Bronchial epithelial cell (primary cell): Measurements from ENCODE around the gene KIAA1958. TPM values are rescaled to one million over a fixed set of nuclear protein-coding genes. Genes with fewer than 3 reads are reported as not detected.

Source experiments
- DNase-seq: peaks from one replicate; pipeline ENCODE4 v3.0.0-alpha.2; 2010; ENCODE audit warnings: low read depth
- FAIRE-seq: peaks from 2 replicates; lab custom pipeline; 2011; peaks lifted over from hg19 to GRCh38; lab: Jason Lieb, UNC
- H3K27me3 ChIP-seq: 2 replicates; pipeline ENCODE4 v1.5.1; 2011; ENCODE audit warnings: low read length; ENCODE audit not compliant: control insufficient read depth, insufficient read depth
- H3K36me3 ChIP-seq: 2 replicates; pipeline ENCODE4 v1.5.1; 2011; ENCODE audit warnings: low read length; ENCODE audit not compliant: control insufficient read depth, insufficient read depth
- H3K4me3 ChIP-seq: 2 replicates; pipeline ENCODE4 v1.5.1; 2011; ENCODE audit warnings: mild to moderate bottlenecking, low read depth, low read length, control low read depth
- CTCF ChIP-seq: IDR thresholded peaks from 2 replicates; pipeline ENCODE4 v1.5.1; 2011; ENCODE audit warnings: mild to moderate bottlenecking, moderate library complexity, low read length, control low read depth, inconsistent platforms; ENCODE audit not compliant: insufficient read depth, severe bottlenecking
- total RNA-seq: library from RNA; depleted of rRNA; stranded (reverse); fragments of >200 nt; gene quantifications from 2 replicates; pipeline ENCODE4 v1.2.1, GENCODE V29; 2014

KIAA1958 gene
- total RNA-seq, 1 donor from 2014 or later: 1.8 TPM

DNA sequence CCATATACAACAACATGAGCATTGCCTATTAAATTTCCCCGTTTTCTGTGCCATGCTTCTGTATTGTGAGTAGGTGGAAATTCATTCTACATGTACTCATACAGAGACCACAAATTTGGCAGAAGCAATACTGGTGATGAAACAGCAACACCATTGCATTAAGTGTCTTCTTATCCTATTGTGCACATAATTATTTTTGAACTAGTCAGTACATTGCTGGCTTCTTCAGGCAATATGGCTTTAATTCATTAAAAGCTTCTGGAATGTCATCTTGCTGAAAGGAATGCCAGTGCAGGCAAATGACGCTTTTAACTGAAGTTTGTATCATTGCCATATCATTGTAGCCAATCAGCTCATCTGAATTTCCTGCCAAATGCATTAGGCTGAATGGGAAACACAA lies 82.6 kb downstream of the KIAA1958 start:
- Histone ChIP-seq H3K27me3 (no peaks in the 10 kb centered on the region), H3K36me3 (no peaks in the 10 kb centered on the region), H3K4me3 (no peak overlapping the region)
- DNase-seq: peak; percentile 20
- TF ChIP-seq CTCF: no peak
- FAIRE-seq: no peak

- no peak for TF ChIP-seq CTCF
- no peak for DNase-seq
- H3K27me3 ChIP-seq: no peaks in the 10 kb centered on the region
- FAIRE-seq: no peak
- peaks cover 2% of the 10 kb centered on the region for H3K36me3 ChIP-seq
- H3K4me3 ChIP-seq: no peak overlapping the region
Measured at GRCh38 chr9:112570671-112571167, 84.1 kb downstream of the KIAA1958 start.

GRCh38 chr9:112571624-112572355 lies 85.2 kb downstream of the KIAA1958 start:
- Histone ChIP-seq H3K4me3 (no peak overlapping the region), H3K36me3 (peaks cover 2% of the 10 kb centered on the region), H3K27me3 (no peaks in the 10 kb centered on the region)
- FAIRE-seq: no peak
- DNase-seq: no peak
- no peak for TF ChIP-seq CTCF

GRCh38 chr9:112572416-112572815 lies 85.8 kb downstream of the KIAA1958 start:
- Histone ChIP-seq H3K36me3 (peaks cover 2% of the 10 kb centered on the region), H3K4me3 (no peak overlapping the region), H3K27me3 (no peaks in the 10 kb centered on the region)
- DNase-seq (no peak), FAIRE-seq (no peak)
- TF ChIP-seq CTCF: no peak

GRCh38 chr9:112574008-112574407 lies 87.4 kb downstream of the KIAA1958 start:
- TF ChIP-seq CTCF: no peak
- Histone ChIP-seq H3K4me3 (no peak overlapping the region), H3K27me3 (no peaks in the 10 kb centered on the region), H3K36me3 (peaks cover 2% of the 10 kb centered on the region)
- no peak for FAIRE-seq
- DNase-seq: no peak

DNA sequence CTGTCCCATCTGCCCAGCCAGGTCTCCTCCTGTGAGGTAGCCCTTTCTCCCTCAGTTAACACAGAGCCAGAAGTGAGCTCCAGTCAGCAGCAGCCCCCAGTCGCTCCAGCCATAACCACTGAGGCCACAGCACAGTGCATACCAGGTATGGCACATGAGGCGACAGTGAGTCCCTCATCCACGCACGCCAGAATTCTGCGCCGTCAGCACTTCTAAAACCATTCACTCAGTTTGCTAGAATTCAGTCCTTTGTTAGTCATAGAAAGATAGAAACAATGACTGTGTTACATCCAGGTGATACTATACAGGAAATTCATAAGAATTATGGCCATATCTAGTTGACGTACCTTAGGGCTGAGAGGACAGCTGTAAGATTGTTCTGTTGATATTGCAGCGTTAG lies 88.5 kb downstream of the KIAA1958 start:
- no peak for FAIRE-seq
- DNase-seq: no peak
- no peak for TF ChIP-seq CTCF
- Histone ChIP-seq H3K36me3 (peaks cover 2% of the 10 kb centered on the region), H3K27me3 (no peaks in the 10 kb centered on the region), H3K4me3 (no peak overlapping the region)
